ENCODE measurements around the gene SETBP1. TPM values are rescaled to one million over a fixed set of nuclear protein-coding genes. Genes with fewer than 3 reads are reported as not detected.

The SETBP1 gene
- total RNA-seq, 1 donor from 2014 or later = 80.0 TPM

- TF ChIP-seq CTCF (IDR thresholded peaks at IDR 0.05) = no peak
- Mint-ChIP-seq H3K36me3 (ENCODE audit: unreplicated experiment) (peaks cover 38% of the 10 kb centered on the region), H3K27me3 (ENCODE audit: unreplicated experiment) (no peaks in the 10 kb centered on the region), H3K4me1 (ENCODE audit: unreplicated experiment) (peaks cover 17% of the 10 kb centered on the region), H3K9me3 (ENCODE audit: unreplicated experiment) (no peaks in the 10 kb centered on the region), H3K4me3 (ENCODE audit: unreplicated experiment) (no peak overlapping the region), H3K27ac (ENCODE audit: unreplicated experiment) (no peak overlapping the region)
- no peak for DNase-seq (ENCODE audit: extremely low spot score, unreplicated experiment)
Observed at GRCh38 chr18:45068400-45069094, 387.9 kb downstream of the SETBP1 start.

GRCh38 chr18:45069546-45069945 is 388.9 kb downstream of the SETBP1 start:
- peaks cover 17% of the 10 kb centered on the region for H3K4me1 Mint-ChIP-seq (ENCODE audit: unreplicated experiment)
- H3K36me3 Mint-ChIP-seq (ENCODE audit: unreplicated experiment) = peaks cover 28% of the 10 kb centered on the region
- no peak overlapping the region for H3K27ac Mint-ChIP-seq (ENCODE audit: unreplicated experiment)
- DNase-seq (ENCODE audit: extremely low spot score, unreplicated experiment) = no peak
- no peaks in the 10 kb centered on the region for H3K27me3 Mint-ChIP-seq (ENCODE audit: unreplicated experiment)
- no peaks in the 10 kb centered on the region for H3K9me3 Mint-ChIP-seq (ENCODE audit: unreplicated experiment)
- no peak for TF ChIP-seq CTCF (IDR thresholded peaks at IDR 0.05)
- H3K4me3 Mint-ChIP-seq (ENCODE audit: unreplicated experiment) = no peak overlapping the region

GRCh38 chr18:45071956-45072355 is 391.3 kb downstream of the SETBP1 start:
- no peak for TF ChIP-seq CTCF (IDR thresholded peaks at IDR 0.05)
- DNase-seq (ENCODE audit: extremely low spot score, unreplicated experiment) = no peak
- Mint-ChIP-seq H3K27me3 (ENCODE audit: unreplicated experiment) (no peaks in the 10 kb centered on the region), H3K4me3 (ENCODE audit: unreplicated experiment) (no peak overlapping the region), H3K4me1 (ENCODE audit: unreplicated experiment) (peaks cover 17% of the 10 kb centered on the region), H3K9me3 (ENCODE audit: unreplicated experiment) (no peaks in the 10 kb centered on the region), H3K27ac (ENCODE audit: unreplicated experiment) (no peak overlapping the region), H3K36me3 (ENCODE audit: unreplicated experiment) (peaks cover 9% of the 10 kb centered on the region)

GRCh38 chr18:45073556-45073955 is 392.9 kb downstream of the SETBP1 start:
- DNase-seq (ENCODE audit: extremely low spot score, unreplicated experiment) = no peak
- no peak overlapping the region for H3K4me3 Mint-ChIP-seq (ENCODE audit: unreplicated experiment)
- H3K27ac Mint-ChIP-seq (ENCODE audit: unreplicated experiment) = no peak overlapping the region
- H3K4me1 Mint-ChIP-seq (ENCODE audit: unreplicated experiment) = peaks cover 17% of the 10 kb centered on the region
- peaks cover 5% of the 10 kb centered on the region for H3K36me3 Mint-ChIP-seq (ENCODE audit: unreplicated experiment)
- no peak for TF ChIP-seq CTCF (IDR thresholded peaks at IDR 0.05)
- H3K9me3 Mint-ChIP-seq (ENCODE audit: unreplicated experiment) = no peaks in the 10 kb centered on the region
- no peaks in the 10 kb centered on the region for H3K27me3 Mint-ChIP-seq (ENCODE audit: unreplicated experiment)

GRCh38 chr18:45081566-45082181 is 401.0 kb downstream of the SETBP1 start:
- no peaks in the 10 kb centered on the region for H3K27me3 Mint-ChIP-seq (ENCODE audit: unreplicated experiment)
- no peaks in the 10 kb centered on the region for H3K36me3 Mint-ChIP-seq (ENCODE audit: unreplicated experiment)
- H3K4me1 Mint-ChIP-seq (ENCODE audit: unreplicated experiment) = no peaks in the 10 kb centered on the region
- H3K27ac Mint-ChIP-seq (ENCODE audit: unreplicated experiment) = no peak overlapping the region
- no peak for TF ChIP-seq CTCF (IDR thresholded peaks at IDR 0.05)
- no peak for DNase-seq (ENCODE audit: extremely low spot score, unreplicated experiment)
- peaks cover 4% of the 10 kb centered on the region for H3K9me3 Mint-ChIP-seq (ENCODE audit: unreplicated experiment)
- no peak overlapping the region for H3K4me3 Mint-ChIP-seq (ENCODE audit: unreplicated experiment)
